SU-DHL-6 (cell line): ENCODE data around the gene MFNG.

ENCODE experiments used
- CTCF ChIP-seq: fragments of 200-600 bp; sonication (generic); IDR thresholded peaks from one replicate; pipeline ENCODE4 v1.5.1; 2017; ENCODE audit warnings: antibody characterized with exemption, mild to moderate bottlenecking, low read length, moderate library complexity; ENCODE audit not compliant: insufficient read depth, poor library complexity, severe bottlenecking
- EZH2phosphoT487 ChIP-seq: fragments of 200-600 bp; sonication (generic), shearing (Covaris generic); conservative IDR thresholded peaks from 2 replicates; pipeline ENCODE4 v1.6.1; 2018; ENCODE audit warnings: mild to moderate bottlenecking, antibody characterized with exemption, low read length, moderate library complexity, mixed read lengths

- TF ChIP-seq CTCF (no peak), EZH2phosphoT487 (no peak)
Observed at GRCh38 chr22:37479196-37479595, 7.0 kb downstream of the MFNG start.
